Activated CD8-positive, alpha-beta memory T cell treated with anti-CD3 and anti-CD28 coated beads for 24 hours (primary cell): ENCODE data around the gene C9orf85.
A peak's percentile ranks its signal among the peaks of the same experiment; 100 is the strongest.
"Not testable (repeated sequence)": the region's sequence is repeated elsewhere in the genome, so short reads cannot be mapped to it uniquely, and the experiment has no call there.

Source experiments
- DNase-seq: peaks from one replicate; pipeline ENCODE4 v3.0.0-alpha.2; 2020

C9orf85 gene, protein sequence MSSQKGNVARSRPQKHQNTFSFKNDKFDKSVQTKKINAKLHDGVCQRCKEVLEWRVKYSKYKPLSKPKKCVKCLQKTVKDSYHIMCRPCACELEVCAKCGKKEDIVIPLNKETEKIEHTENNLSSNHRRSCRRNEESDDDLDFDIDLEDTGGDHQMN

DNA sequence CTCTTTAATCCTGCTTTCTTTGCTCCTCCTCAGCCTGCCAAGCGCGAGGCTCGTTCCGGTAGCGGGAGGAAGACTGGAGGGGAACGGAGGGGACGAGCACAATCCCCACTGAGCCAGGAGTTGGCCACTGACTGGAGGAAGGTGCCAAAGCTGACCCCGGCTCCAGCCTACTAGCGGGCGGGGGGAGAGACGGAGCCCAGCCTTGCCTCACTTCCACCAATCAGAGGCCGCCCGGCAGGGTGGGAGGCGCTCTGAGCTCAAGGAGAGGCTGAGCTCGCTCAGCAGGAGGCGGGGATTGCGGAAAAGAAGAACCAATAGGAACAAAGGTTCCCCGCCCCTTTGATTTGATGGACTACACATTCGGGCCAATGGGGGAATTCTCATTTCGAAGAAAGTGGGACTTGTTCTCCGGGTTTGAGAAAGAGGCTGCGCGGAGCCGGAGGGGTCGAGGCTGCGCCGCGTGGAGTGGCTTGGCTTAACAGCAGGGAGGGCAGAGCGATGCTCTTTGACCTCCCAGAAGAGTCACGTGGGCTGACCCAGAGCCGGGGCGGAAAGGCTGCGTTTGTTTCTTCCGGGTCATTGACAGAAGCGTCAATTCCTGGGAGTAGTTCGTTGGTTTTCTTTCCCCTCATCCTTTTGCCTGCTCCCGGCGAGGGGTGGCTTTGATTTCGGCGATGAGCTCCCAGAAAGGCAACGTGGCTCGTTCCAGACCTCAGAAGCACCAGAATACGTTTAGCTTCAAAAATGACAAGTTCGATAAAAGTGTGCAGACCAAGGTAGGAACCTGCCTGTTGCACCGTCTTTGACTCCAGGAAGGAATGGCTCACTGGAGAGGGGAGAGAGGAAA, at the start of gene C9orf85, which contains the start of gene ABHD17B:
Gene C9orf85, plus strand, starts transcription at position 579 of the 847 bp plus-strand sequence. Its CDS starts 96 bp downstream, at position 675.
Gene ABHD17B, minus strand, starts transcription at position 133 of the 847 bp plus-strand sequence. CDS start 36,113 bp downstream, outside the sequence.
- DNase-seq: peak; percentile 95

DNA sequence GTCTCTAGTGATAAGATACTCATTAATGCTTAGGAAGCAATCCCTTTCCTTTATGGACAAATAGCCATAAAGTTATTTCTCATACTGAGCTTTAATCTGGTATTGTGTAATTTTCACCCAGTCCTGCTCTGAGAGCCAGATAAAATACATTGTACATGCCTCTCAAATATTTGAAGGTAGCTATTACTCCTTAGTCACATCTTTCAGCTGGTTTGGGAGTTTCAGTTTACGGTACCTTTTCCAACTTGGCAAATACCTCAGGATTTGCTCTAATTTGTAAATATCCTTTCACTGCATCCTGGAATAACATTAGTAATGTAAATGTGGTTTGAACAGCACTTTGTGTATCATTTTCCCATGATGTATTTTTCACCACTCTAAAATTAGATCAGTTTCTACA, 47.8 kb upstream of the C9orf85 start:
- DNase-seq: no peak

DNA sequence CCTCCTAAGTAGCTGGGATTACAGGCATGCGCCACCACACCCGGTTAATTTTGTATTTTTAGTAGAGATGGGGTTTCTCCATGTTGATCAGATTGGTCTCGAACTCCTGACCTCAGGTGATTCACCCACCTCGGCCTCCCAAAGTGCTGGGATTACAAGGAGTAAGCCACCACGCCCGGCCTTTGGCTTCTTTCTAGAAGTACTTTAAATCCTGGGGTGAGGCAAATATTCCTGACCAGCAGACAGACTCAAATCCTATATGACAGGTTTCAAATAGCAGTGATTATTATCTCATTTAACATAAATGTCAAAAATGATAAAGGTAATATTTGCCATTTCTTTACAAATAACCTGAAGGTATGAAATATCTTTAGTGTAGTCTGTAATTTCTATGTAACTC, 36.1 kb upstream of the C9orf85 start:
- no peak for DNase-seq

DNA sequence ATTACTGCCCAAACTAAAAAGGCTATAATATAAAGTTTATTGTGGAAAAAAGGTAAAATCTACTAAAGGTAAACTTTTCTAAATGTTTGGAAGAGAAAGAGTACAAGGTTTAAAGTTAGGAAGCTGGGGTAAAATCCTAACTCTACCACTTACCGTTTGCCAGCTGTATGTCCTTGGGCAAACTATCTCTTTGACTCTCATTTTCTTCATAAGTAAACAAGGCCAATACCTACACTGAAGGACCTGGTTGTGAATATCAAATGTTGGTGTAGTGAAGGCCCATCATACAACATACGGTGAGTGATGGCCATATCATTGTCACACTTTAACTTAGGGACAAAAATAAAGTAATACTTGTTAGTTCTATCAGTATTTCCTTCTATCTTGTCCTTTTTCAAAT, 35.3 kb upstream of the C9orf85 start:
- no peak for DNase-seq

DNA sequence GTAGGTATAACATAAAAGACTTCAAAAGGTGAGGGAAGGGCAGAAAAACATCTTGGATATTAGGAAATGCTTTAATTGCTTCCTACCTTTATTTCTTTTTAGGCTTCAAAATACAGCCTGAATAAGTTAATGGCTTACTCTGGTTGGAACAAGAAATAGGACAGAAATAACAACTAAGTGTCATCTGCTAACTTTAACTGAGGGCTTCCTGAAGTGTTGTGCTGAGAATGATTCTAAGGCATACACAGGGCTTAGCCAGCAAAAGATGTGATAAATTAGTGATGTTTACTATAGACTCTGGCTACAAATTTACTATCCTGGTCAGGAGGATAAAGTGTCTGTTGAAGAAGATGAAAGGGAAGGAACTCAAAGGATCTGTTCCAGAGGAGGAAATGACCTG, 34.6 kb upstream of the C9orf85 start:
- DNase-seq: no peak

DNA sequence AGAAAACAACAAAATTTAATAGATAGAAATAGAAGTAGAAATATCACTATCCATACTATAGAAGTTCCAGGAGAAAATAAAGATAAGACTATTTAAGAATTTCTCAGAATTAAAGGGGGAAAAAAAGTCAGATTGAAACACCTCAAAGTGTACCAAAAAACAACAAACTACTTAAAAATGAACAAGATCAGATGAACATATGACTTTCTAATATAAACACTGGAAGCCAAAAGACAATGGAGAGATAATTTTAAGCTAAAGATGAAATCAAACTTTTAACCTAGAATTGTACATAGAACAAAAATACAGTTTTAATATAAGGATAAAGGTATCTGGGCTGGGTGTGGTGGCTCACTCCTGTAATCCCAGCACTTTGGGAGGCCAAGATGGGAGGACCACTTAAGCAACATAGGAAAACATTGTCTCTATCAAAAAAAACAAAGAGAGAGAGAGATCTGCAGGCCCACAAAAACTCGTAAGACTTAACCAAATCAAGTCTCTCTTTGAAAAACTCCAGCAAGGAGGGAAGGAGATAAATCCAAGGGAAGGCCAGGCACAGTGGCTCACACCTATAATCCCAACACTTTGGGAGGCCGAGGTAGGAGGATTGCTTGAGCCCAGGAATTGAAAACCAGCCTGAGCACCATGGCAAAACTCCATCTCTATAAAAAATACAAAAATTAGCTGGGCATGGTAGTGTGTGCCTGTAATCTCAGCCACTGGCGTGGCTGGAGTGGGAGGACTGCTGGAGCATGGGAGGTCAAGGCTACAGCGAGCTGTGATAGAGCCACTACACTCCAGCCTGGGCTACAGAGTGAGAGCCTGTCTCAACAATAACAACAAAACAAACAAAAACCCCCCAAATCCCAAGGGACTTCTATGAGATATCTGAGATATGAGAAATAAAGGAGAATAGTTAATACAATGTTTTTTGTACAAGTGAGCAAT, 32.8 kb upstream of the C9orf85 start:
- no peak for DNase-seq

DNA sequence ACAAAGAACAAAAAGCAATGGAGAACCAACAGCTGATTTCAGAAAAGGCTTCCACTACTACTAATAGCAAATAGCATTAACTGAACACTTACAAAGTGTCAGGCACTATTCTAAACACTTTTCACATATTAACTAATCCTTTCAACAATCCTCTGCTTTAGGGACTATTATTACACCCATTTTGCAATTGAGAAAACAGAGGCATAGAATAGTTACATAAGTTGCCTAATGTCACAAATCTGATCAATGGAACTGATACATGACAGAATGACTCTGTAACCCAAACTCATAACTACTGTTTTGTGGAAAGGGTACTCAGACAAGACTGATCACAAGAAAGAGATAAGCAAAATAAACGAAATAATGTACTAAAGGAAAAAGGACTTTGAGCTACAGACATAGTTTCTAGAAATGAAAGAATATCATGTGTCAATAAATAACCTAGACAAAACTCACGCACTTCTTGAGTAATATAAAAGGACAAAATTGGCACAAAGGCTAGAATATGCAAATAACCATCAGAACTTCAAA, 31.7 kb upstream of the C9orf85 start:
- DNase-seq: no peak

DNA sequence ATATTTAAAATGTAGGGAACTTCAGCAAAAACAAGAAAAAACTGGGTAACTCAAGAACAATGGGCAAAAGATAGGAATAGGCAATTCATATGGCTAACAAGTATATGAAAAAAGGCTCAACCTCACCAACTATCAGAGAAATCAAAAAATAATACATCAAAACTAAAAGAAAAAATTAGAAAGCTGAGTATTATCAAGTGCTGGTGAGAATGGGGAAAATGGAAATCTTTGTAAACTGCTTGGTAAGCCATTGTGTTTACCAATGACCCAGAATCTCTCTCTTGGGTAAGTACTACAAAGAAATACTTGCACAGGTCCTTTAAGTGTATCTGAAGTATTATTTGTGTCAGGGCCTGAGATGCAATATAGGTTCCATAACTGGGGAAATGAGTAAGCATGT, 27.4 kb upstream of the C9orf85 start:
- no peak for DNase-seq

DNA sequence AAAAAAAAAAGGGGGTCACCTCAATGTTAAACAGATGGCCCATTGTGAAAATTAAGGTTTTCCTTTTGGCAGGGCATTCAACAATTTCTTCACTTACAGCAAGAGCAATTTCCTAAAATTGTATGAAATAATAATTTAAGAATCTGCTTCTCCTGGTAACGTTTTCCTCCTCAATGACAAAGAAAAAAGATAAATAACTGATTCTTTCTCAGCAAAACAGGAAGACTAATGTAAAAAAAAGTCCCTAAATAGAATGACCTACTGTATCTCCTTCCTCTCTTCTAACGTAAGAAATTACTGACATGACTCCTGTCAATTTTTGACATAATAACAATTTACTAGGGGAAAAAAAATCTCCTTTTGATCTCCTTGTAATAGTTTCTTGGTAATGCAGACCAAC, 26.0 kb upstream of the C9orf85 start:
- DNase-seq: no peak

DNA sequence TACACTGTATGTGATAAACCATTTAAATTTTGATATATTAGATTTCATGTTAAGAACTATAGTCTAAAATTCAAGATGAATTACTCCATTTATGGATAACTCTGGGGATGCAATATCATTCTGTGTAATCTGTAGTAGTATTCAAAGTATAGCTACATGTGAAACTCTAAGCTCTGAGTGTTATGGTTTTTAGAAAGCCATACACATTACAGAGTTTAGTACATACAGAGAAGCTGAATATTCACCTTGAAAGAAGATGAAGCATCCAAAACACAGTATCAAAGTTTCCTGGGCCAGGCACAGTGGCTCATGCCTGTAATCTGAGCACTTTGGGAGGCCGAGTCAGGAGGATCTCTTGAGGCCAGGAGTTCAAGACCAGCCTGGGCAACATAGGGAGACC, 25.4 kb upstream of the C9orf85 start:
- DNase-seq: no peak

DNA sequence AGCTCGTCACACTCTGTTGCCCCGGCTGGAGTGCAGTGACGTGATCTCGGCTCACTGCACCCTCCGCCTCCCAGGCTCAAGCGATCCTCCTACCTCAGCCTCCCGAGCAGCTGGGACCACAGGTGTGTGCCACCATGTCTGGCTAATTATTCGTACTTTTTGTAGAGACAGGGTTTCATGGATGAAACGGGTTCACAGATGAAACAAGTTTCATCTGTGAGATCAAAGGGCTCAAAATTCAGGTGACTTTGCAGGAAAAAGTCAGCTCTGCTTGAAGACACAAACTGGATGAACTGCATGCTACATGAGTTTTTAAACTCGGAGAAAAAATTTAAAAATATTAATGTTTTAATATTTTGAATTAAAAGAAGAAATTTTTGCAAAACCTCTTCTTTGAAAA, 24.9 kb upstream of the C9orf85 start:
- no peak for DNase-seq

DNA sequence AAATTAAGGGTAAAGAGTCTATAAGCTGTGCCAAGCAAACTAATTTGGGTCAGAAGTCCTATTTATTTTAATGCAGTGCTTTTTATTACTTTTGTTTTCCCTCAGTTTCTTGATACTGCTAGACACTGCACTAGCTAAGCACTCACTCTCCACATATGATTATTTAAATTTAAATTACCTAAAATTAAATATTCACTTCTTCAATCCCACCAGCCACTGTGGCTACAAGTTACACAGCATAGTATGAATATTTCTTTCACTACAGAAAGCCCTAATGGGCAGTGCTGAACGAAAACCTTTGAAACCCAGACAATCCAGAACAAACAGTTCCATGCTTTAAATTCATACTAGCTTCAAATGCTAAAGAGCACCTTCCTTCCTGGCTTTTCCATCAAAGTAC, 24.1 kb upstream of the C9orf85 start:
- DNase-seq: no peak

DNA sequence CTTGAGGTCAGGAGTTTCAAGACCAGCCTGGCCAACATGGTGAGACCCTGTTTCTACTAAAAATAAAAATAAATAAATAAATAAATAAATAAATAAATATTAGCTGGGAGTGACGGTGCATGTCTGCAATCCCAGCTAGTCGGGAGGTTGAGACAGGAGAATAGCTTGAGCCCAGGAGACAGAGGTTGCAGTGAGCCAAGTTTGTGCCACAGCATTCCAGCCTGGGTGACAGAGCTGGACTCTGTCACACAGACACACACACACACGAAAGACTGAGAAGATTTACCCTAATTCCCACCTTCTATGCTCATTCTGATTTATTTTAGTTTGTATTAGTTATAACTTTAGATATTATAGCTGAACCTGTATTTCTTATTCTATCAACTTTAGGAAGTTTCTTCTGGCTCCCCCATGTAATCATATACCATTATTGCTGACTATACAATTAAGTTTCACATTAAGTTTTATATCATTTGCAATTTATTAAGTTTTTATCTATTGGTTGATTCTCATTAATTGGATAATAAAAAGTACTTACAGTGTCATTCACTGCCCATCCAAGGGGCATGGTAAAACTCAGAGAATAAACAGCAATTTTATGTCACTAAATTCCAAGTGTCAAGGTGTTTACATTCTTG, 21.3 kb upstream of the C9orf85 start:
- no peak for DNase-seq

DNA sequence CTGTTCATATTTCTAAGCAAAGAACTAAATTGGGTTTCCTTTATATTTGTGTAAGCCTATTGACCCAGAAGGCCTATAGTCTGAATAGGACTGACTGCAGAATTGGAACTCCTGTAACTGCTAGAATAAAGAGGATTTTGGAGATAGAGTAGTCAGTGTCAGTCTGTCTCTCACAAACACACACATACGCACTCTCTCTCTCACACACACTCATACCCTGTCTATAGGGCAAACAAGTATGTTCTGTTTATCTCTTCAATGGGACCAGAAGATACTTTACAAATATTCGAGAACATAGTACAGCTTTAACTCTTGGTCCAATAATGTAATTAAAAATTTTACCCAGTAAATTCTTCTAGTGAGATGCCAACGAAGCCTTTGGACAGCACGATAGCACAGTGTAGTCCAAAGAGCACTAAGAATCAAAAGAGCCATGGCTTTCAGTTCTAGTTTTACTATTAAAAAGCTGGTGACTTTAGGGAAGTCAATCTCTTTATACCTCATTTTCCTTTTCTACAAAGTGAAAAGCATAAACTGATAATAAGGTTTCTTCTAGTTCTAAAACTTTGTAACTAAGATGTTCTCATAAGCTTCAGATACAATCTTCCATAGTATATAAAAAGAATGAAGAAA, 19.8 kb upstream of the C9orf85 start:
- no peak for DNase-seq

DNA sequence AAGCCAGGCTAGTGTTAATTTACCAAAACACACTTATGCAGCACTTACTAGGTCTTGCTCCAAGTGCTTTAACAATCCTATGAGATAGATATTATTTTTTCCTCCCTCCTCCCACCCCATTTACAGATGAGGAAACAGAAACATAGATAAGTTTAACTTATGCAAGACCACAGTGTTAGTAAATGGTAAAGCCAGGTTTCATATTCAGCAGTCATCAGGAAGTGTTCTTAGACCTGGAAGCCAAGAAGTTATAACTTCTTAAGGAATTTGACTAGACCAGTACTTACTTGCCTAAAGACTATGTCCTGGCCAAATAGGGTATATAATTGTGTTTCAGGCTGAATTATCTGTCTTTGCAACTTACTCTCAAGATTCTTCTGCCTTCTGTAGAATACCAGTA, 16.3 kb upstream of the C9orf85 start:
- DNase-seq: no peak

DNA sequence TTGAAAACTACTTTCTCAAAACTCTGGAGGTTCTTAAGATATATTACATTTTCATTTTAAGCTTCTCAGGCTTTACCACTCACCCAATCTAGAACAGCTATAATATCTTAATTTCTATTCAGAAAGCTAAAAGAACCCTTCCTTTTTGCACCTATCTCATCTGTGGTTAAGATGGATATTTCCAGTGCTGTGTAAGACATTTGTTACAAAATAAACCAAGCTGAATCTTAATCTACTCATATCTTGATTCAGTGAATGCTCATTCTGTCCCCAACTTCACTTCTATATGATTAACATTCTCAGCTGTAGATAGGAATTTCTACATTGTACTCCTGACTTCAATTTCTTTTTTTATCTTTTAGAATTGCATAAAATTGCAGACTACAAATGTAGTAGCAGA, 15.5 kb upstream of the C9orf85 start:
- DNase-seq: no peak

DNA sequence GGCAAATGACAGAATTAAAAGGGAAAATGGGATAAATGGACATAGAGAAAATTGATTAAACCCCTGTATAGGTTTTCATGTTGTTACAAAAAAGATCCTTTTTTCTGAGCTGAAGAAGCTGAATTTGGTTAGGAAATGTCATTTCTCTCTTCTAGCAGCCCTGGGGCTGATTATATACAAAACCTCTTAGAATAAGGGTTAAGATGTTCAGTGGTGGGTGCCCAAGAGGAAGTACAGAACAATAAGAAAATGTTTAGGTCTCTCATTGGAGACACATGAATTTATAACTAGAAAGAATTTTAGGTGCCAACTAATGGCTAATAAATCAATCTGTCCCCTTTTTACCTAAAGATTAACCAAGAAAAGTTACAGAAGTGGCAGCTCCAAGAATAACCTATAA, 14.7 kb upstream of the C9orf85 start:
- DNase-seq: no peak

DNA sequence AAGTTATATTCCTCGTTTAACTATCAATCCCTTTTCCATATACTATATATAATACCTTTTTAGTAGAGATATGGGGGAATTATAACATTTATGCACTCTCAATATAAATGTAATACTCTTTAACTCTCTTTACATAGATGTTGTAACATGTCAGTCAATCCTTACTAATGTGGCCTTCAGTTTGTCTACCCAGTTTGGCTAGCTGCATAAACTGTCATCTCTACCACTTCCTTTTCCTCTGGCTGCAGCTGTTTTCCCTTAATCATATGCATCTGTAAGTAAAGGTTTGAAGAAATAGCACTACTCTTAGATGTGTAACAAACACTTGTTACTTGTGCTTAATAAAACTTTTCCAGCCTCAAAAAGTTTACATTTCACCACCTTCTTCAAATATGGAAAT, 13.9 kb upstream of the C9orf85 start:
- no peak for DNase-seq

DNA sequence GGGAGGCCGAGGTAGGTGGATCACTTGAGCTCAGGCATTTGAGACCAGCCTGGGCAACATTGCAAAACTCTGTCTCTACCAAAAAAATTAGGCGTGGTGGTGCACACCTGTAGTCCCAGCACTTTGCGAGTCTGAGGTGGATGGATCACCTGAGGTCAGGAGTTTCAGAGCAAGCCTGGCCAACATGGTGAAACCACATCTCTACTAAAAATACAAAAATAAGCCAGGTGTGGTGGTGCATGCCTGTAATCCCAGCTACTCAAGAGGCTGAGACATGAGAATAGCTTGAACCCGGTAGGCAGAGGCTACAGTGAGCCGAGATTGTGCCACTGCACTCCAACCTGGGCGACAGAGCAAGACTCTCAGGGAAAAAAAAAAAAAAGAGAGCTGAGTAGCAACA, 12.7 kb upstream of the C9orf85 start:
- DNase-seq: not testable (repeated sequence)

DNA sequence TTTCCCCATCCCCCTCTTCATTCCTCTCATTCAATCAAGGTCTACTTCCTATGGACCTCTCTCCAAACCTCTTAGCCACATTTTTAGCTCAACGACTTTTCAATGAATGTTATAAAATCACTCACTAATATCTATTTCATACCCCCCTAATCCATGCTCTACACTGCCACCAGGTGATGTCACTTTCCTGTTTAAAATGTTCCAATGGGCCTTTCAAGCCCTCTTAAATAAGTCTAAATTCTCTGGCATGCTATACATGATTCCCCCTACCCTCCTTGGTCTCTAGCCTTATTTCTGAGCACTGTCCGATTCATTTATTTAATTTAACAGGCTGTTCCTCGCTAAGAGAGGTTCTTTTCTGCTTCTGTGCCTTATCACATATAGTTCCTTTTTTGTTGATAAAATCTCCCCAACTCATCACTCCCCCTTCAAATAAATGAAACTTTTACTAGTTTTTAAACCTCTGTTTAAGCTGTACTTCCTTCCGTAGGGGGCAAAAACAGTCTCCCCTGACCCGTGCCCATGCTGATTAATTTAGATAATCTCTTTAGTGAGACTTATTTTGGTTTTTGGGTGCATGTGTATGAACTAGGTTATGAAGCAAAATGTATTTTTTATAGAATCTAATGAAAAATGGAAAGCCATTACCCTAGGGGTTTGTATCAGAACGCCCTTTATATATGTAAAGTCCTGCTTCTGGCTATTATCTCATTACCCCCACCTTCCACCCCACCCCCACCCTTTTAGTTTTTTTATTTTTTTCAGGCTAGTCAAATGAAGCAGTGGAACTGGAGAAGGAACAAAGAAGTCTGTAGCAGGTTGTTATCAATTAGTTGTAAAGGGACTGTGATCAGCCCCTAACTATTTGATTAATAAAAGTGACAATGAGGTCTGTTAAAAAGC, 9.5 kb upstream of the C9orf85 start:
- DNase-seq: no peak

DNA sequence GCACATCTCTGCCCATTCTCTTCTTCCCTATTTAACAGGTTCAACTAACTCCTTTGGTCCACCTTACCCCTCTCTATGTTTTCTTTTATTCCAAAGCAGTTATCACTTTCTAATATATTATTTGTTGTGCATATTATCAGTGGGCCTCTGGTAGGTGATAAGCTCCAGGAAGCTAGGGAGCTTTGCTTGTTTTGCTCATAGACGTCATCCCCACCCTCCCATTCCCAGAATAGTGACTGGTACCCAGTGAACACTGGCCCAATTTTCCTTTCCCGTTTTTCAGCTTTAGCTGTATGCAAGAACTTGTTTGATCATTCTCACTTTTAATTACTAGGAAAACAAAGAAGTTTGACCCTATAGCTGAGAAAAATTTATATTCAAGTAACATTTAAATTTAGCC, 7.4 kb upstream of the C9orf85 start:
- DNase-seq: no peak
